ENCODE data around the gene IRX2. TPM values are rescaled to one million over a fixed set of nuclear protein-coding genes. Genes with fewer than 3 reads are reported as not detected.

Gene IRX2
- total and polyA plus RNA-seq, 2 donors (not counting 1 experiment from before 2014, with no cell fraction given) = not detected

GRCh38 chr5:2714805-2715204, 36.7 kb downstream of the IRX2 start:
- H3K36me3 ChIP-seq (replicated peaks in 1 of 2; ENCODE audit: control extremely low read depth in 1 of 2, control insufficient read depth in 1 of 2, extremely low read depth in 1 of 2, insufficient read depth in 2 of 2, low read length in 1 of 2) = no peaks in the 10 kb centered on the region
- Mint-ChIP-seq H3K27me3 (no peaks in the 10 kb centered on the region), H3K27ac (no peak overlapping the region), H3K4me1 (no peaks in the 10 kb centered on the region), H3K9me3 (ENCODE audit: insufficient read depth) (peaks cover 2% of the 10 kb centered on the region), H3K4me3 (no peak overlapping the region)
- H3K9ac ChIP-seq (ENCODE audit: low read length) = no peak overlapping the region
- ChIA-PET POLR2A (no interaction called here), CTCF (no interaction called here)
- H3K27me3 ChIP-seq (replicated peaks in 1 of 4; ENCODE audit: control extremely low read depth in 1 of 4, control insufficient read depth in 3 of 4, insufficient read depth in 4 of 4, low read length in 3 of 4) = no peaks in the 10 kb centered on the region
- H3K4me1 ChIP-seq (ENCODE audit: control insufficient read depth in 2 of 2, insufficient read depth in 2 of 2, low read length in 2 of 2) = no peaks in the 10 kb centered on the region
- H3K4me3 ChIP-seq (ENCODE audit: control extremely low read depth in 1 of 5, extremely low read depth in 1 of 5, insufficient read depth in 1 of 5, low read depth in 2 of 5, low read length in 4 of 5) = no peak overlapping the region
- intact Hi-C loops (cut with micrococcal nuclease) = no loop called here
- DNase-seq (no peak), ATAC-seq (ENCODE audit: low read depth) (no peak)
- H4K20me1 ChIP-seq (ENCODE audit: control insufficient read depth, insufficient read depth, low read length, poor library complexity, severe bottlenecking) = no peaks in the 10 kb centered on the region
- no peak overlapping the region for H3K4me2 ChIP-seq (replicated peaks; ENCODE audit: low read depth, low read length, poor library complexity, severe bottlenecking)
- H2AFZ ChIP-seq (ENCODE audit: insufficient read depth, low read depth, low read length, poor library complexity, severe bottlenecking) = no peak overlapping the region
- no peak overlapping the region for H3K27ac ChIP-seq (ENCODE audit: low read length in 2 of 2)
- no peaks in the 10 kb centered on the region for H3K79me2 ChIP-seq (ENCODE audit: control insufficient read depth, insufficient read depth, low read length)
- TF ChIP-seq EZH2 (IDR thresholded peaks at IDR 0.05; ENCODE audit: borderline replicate concordance, insufficient read depth, low read depth, low read length, poor library complexity, severe bottlenecking) (no peak), CTCF (IDR thresholded peaks at IDR 0.05) (no peak)
- peaks cover 0 to 26% (median 0%) of the 10 kb centered on the region in 3 donors for H3K9me3 ChIP-seq (ENCODE audit: control extremely low read depth in 1 of 3, control insufficient read depth in 2 of 3, insufficient read depth in 1 of 3, low read length in 2 of 3)
- 97% methylated on average over 6 of the region's 6 CpGs for WGBS (ENCODE audit: insufficient coverage)

GRCh38 chr5:2714026-2714425, 37.5 kb downstream of the IRX2 start:
- H3K27ac ChIP-seq (ENCODE audit: low read length in 2 of 2) = no peak overlapping the region
- CTCF ChIA-PET = no interaction called here
- ATAC-seq (ENCODE audit: low read depth) (no peak), DNase-seq (no peak)
- H3K4me1 ChIP-seq (ENCODE audit: control insufficient read depth in 2 of 2, insufficient read depth in 2 of 2, low read length in 2 of 2) = no peaks in the 10 kb centered on the region
- H3K79me2 ChIP-seq (ENCODE audit: control insufficient read depth, insufficient read depth, low read length) = no peaks in the 10 kb centered on the region
- no peaks in the 10 kb centered on the region for H4K20me1 ChIP-seq (ENCODE audit: control insufficient read depth, insufficient read depth, low read length, poor library complexity, severe bottlenecking)
- Mint-ChIP-seq H3K9me3 (ENCODE audit: insufficient read depth) (peaks cover 2% of the 10 kb centered on the region), H3K4me3 (no peak overlapping the region), H3K4me1 (no peaks in the 10 kb centered on the region), H3K27me3 (no peaks in the 10 kb centered on the region), H3K27ac (no peak overlapping the region)
- H3K4me3 ChIP-seq (ENCODE audit: control extremely low read depth in 1 of 5, extremely low read depth in 1 of 5, insufficient read depth in 1 of 5, low read depth in 2 of 5, low read length in 4 of 5) = no peak overlapping the region
- H3K36me3 ChIP-seq (replicated peaks in 1 of 2; ENCODE audit: control extremely low read depth in 1 of 2, control insufficient read depth in 1 of 2, extremely low read depth in 1 of 2, insufficient read depth in 2 of 2, low read length in 1 of 2) = no peaks in the 10 kb centered on the region
- H3K9me3 ChIP-seq (ENCODE audit: control extremely low read depth in 1 of 3, control insufficient read depth in 2 of 3, insufficient read depth in 1 of 3, low read length in 2 of 3) = peaks cover 0 to 27% (median 0%) of the 10 kb centered on the region in 3 donors
- TF ChIP-seq EZH2 (IDR thresholded peaks at IDR 0.05; ENCODE audit: borderline replicate concordance, insufficient read depth, low read depth, low read length, poor library complexity, severe bottlenecking) (no peak), CTCF (IDR thresholded peaks at IDR 0.05) (no peak)
- intact Hi-C loops (cut with micrococcal nuclease) = no loop called here
- no peaks in the 10 kb centered on the region for H3K27me3 ChIP-seq (replicated peaks in 1 of 4; ENCODE audit: control extremely low read depth in 1 of 4, control insufficient read depth in 3 of 4, insufficient read depth in 4 of 4, low read length in 3 of 4)
- 86% methylated on average over 4 of the region's 6 CpGs for WGBS (ENCODE audit: insufficient coverage)
- POLR2A ChIA-PET = no interaction called here
- H3K9ac ChIP-seq (ENCODE audit: low read length) = no peak overlapping the region
- H3K4me2 ChIP-seq (replicated peaks; ENCODE audit: low read depth, low read length, poor library complexity, severe bottlenecking) = no peak overlapping the region
- no peak overlapping the region for H2AFZ ChIP-seq (ENCODE audit: insufficient read depth, low read depth, low read length, poor library complexity, severe bottlenecking)
